Activated naive CD4-positive, alpha-beta T cell treated with anti-CD3 and anti-CD28 coated beads, Interleukin-2, amount 10 ng/mL, durations not matched to agents 7 days and 5 days (primary cell): ENCODE data around the gene FBL.
"Not testable (repeated sequence)": the region's sequence is repeated elsewhere in the genome, so short reads cannot be mapped to it uniquely, and the experiment has no call there.

Experiments used
- CTCF ChIA-PET: fragments of 350-600 bp; sonication (Branson Sonifier 250); formaldehyde crosslinking; loops from one replicate; lab custom pipeline; 2021; ENCODE audit warnings: antibody characterized with exemption; lab: Charles Lee
- DNase-seq: peaks from one replicate; pipeline ENCODE4 v3.0.0-alpha.2; 2020
- H3K27ac Mint-ChIP-seq: one replicate; pipeline ENCODE4 v1.8.0; 2021; ENCODE audit warnings: mild to moderate bottlenecking, moderate library complexity, mixed read lengths
- H3K27me3 Mint-ChIP-seq: one replicate; pipeline ENCODE4 v1.8.0; 2021; ENCODE audit warnings: mild to moderate bottlenecking, mixed read lengths
- H3K36me3 Mint-ChIP-seq: one replicate; pipeline ENCODE4 v1.8.0; 2021; ENCODE audit warnings: mixed read lengths
- H3K4me1 Mint-ChIP-seq: one replicate; pipeline ENCODE4 v1.8.0; 2021; ENCODE audit warnings: mixed read lengths
- H3K4me3 Mint-ChIP-seq: one replicate; pipeline ENCODE4 v1.8.0; 2021; ENCODE audit warnings: mild to moderate bottlenecking, moderate library complexity, mixed read lengths
- H3K9me3 Mint-ChIP-seq: one replicate; pipeline ENCODE4 v1.8.0; 2021; ENCODE audit warnings: mixed read lengths

FBL gene

DNA sequence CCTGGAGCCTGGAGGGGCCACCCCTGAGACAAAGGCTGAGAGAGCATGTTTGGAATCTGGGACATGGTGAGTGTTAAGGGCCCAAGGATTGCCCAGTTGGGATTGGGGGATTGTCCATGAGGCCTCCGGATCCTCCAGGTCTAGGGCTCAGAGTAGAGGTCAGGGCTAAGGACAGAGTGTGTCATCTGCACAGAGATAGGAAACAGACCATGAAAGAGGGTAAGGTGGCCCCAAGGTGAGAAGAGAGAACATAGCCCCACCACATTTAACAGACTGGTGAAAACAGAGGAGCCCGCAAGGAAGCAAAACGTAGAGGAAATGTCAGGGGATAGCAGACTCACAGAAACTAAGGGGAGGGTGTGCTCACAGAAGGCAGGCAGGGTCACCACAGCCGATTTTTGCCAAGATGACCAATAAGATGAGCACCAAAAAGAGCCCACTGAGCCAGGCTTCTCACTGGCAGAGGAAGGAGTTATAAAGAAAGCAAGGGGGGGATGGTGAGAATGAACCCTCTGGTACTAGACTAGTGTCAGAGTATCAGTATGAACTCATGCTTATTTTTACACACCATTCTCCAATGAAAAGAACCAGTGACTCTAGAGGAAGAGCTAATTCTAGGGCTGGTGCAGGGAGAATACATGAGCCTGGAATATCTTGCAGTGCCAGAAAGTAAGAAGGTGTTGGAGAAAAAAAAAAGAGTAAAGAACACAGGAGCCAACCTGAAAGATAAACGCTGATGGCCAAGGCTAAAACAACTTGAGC, 29.7 kb downstream of the FBL start:
- Mint-ChIP-seq H3K27me3 (no peaks in the 10 kb centered on the region), H3K27ac (no peak overlapping the region), H3K9me3 (no peaks in the 10 kb centered on the region), H3K4me3 (no peak overlapping the region), H3K36me3 (peaks cover 2% of the 10 kb centered on the region), H3K4me1 (no peaks in the 10 kb centered on the region)
- no peak for DNase-seq
- CTCF ChIA-PET, result interaction anchor here (1.1 to 1.3 kb wide), 2 partner anchors 24 kb away, joined by 3 read pairs; no protein-coding TSS in a partner anchor

DNA sequence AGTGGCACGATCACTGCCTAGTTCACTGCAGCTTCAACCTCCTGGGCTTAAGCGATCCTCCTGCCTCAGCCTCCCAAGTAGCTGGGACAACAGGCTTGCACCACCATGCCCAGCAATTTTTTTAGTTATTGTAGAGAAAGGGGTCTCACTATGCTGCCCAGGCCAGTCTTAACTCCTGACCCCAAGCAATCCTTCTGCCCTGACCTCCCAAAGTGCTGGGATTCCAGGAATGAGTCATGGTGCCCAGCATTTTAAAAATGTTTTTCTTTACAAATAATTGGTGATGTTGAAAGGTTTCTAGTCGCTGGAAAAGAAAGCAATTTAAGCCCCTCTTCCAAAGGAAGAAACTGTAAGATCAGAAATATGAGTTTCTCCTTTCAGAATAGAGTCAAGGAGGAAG, 31.6 kb downstream of the FBL start:
- Mint-ChIP-seq H3K36me3 (no peaks in the 10 kb centered on the region), H3K4me3 (no peak overlapping the region), H3K27ac (no peak overlapping the region), H3K4me1 (no peaks in the 10 kb centered on the region), H3K27me3 (no peaks in the 10 kb centered on the region), H3K9me3 (no peaks in the 10 kb centered on the region)
- CTCF ChIA-PET, result no interaction called here
- DNase-seq, result no peak

DNA sequence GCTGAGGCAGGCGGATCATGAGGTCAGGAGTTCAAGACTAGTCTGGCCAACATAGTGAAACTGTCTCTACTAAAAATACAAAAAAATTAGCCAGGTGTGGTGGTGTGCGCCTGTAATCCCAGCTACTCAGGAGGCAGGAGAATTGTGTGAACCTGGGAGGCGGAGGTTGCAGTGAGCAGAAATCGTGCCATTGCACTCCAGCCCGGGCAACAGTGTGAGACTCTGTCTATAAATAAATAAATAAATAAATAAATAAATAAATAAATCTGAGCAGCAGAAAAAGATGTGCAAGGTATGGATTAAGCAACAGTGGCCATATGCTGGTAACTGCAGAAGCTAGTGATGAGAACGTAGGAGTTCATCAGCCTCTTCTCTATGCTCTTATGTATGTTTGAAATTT, 32.1 kb downstream of the FBL start:
- H3K27me3 Mint-ChIP-seq, H3K4me3 Mint-ChIP-seq, H3K9me3 Mint-ChIP-seq, H3K4me1 Mint-ChIP-seq, DNase-seq, H3K36me3 Mint-ChIP-seq, H3K27ac Mint-ChIP-seq, CTCF ChIA-PET: not testable (repeated sequence)

DNA sequence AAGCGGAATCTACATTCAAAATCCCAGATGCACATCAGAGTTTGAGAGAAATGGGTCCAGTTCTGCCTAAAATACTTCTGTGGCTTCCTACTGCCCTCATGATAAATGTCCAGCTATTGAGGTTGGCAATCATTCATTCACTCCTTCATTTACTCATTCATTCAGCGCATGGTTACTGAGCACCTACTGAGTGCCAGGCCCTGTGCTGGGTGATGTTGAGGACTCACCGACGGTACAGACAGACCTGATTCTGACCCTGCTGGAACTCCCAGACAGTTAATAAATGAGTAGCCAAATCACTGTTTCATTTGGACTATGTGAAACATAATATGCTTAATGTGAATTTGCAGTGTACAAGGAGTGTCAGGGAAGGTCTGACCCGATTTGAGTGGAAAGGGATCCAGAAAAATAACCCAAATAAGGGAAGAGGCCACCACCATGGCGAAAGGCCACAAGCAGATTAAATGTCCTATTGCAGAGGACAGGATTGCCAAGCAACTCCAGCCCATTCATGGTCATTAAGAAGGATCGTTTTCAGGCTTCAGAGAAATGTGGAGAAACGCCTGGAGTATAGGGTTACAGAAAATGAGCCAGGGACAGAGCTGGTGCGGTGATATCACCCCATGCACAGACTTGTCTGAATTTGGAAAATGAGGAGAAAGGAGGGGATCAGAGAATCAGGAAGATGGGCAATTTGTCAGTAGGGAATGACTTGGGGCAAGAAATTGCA, 32.8 kb downstream of the FBL start:
- Mint-ChIP-seq H3K27me3 (no peaks in the 10 kb centered on the region), H3K4me3 (no peak overlapping the region), H3K9me3 (no peaks in the 10 kb centered on the region), H3K36me3 (no peaks in the 10 kb centered on the region), H3K27ac (no peak overlapping the region), H3K4me1 (no peaks in the 10 kb centered on the region)
- DNase-seq, result no peak
- CTCF ChIA-PET, result no interaction called here

DNA sequence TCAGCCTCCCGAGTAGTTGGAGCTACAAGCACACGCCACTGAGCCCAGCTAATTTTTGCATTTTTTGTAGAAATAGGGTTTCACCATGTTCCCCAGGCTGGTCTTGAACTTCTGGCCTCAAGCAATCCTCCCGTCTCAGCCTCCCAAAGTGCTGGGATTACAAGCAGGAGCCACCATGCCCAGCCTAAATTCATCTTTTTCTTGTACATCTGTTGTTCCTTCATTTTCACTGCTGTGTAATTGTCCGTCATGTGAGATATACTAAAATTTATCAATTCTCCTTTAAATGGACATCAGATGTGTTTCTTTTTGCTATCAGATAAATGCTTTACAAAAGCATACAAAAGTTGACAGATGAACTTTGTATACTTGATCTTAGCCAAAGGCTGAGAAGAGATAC, 35.1 kb downstream of the FBL start:
- CTCF ChIA-PET, result no interaction called here
- no peak overlapping the region for H3K4me3 Mint-ChIP-seq
- DNase-seq, result no peak
- no peaks in the 10 kb centered on the region for H3K9me3 Mint-ChIP-seq
- no peak overlapping the region for H3K27ac Mint-ChIP-seq
- H3K36me3 Mint-ChIP-seq, result no peaks in the 10 kb centered on the region
- H3K27me3 Mint-ChIP-seq, result no peaks in the 10 kb centered on the region
- no peaks in the 10 kb centered on the region for H3K4me1 Mint-ChIP-seq

DNA sequence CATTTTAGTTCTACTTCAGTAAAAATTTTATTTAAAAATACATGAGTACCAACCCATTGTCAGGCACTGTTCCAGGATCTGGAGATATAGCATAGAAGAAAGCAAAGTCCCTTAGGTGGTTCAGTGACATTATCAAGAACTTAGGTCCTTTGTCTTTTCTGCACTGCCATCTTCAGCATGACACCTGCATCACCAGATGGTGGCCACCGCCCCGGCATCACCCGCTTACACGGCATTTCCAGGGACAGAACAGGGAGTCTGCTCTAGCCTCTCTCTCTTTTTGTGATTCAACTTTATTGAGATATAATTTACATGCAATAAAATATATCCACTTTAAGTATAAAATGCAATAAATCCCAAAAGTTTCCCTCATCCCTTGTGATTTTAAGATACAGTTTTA, 35.8 kb downstream of the FBL start:
- H3K4me3 Mint-ChIP-seq, result no peak overlapping the region
- H3K27ac Mint-ChIP-seq, result no peak overlapping the region
- no peak for DNase-seq
- CTCF ChIA-PET, result interaction anchor here (0.5 to 0.6 kb wide), 2 partner anchors 30 to 380 kb away, joined by 3 to 4 read pairs; no protein-coding TSS in a partner anchor
- H3K27me3 Mint-ChIP-seq, result peaks cover under 1% of the 10 kb centered on the region
- no peaks in the 10 kb centered on the region for H3K4me1 Mint-ChIP-seq
- no peaks in the 10 kb centered on the region for H3K9me3 Mint-ChIP-seq
- H3K36me3 Mint-ChIP-seq, result no peaks in the 10 kb centered on the region

DNA sequence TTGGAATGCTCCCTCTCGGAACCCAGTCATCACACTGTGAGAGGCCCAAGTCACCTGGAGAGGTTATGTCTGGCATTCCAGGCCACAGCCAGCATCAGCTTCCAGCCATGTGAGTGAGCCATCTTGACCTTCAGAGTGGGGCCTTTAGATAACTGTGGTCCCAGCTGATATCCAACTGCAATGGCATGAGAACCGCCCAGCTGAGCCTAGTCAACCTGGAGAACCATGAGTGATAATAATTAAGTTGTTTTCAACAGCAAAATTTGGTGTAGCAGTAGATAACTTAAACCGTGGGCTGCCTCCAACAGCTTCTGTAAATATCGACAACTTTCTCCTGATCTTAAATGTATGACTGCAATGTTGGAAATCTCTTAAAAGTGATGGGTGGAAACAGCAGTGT, 36.8 kb downstream of the FBL start:
- CTCF ChIA-PET, result interaction anchor here (1.7 kb wide), 1 partner anchor 34 kb away, joined by 5 read pairs; no protein-coding TSS in a partner anchor
- no peaks in the 10 kb centered on the region for H3K36me3 Mint-ChIP-seq
- DNase-seq, result no peak
- no peak overlapping the region for H3K27ac Mint-ChIP-seq
- H3K9me3 Mint-ChIP-seq, result no peaks in the 10 kb centered on the region
- no peaks in the 10 kb centered on the region for H3K4me1 Mint-ChIP-seq
- H3K27me3 Mint-ChIP-seq, result peaks cover 6% of the 10 kb centered on the region
- no peak overlapping the region for H3K4me3 Mint-ChIP-seq

DNA sequence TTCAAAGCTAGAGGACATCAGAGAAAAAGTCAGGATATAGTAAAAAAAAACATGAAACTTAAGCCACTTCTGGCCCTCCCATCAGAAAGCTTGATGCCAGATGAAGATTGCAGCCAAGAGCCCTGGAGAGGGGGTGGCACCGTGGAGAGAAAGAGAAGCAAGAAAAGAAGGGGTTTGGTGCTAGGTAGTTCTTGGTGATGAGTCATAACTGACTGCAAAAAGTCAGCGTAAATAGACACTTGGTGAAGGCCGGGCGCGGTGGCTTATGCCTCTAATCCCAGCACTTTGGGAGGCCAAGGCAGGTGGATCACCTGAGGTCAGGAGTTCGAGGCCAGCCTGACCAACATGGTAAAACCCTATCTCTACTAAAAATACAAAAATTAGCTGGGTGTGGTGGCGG, 37.5 kb downstream of the FBL start:
- not testable (repeated sequence) for H3K9me3 Mint-ChIP-seq, DNase-seq, H3K27me3 Mint-ChIP-seq, H3K27ac Mint-ChIP-seq, H3K4me3 Mint-ChIP-seq, H3K36me3 Mint-ChIP-seq, H3K4me1 Mint-ChIP-seq
- CTCF ChIA-PET, result interaction anchor here (1.0 to 1.7 kb wide), 2 partner anchors 25 to 34 kb away, joined by 3 to 5 read pairs; partner anchors contain the start of gene DYRK1B

DNA sequence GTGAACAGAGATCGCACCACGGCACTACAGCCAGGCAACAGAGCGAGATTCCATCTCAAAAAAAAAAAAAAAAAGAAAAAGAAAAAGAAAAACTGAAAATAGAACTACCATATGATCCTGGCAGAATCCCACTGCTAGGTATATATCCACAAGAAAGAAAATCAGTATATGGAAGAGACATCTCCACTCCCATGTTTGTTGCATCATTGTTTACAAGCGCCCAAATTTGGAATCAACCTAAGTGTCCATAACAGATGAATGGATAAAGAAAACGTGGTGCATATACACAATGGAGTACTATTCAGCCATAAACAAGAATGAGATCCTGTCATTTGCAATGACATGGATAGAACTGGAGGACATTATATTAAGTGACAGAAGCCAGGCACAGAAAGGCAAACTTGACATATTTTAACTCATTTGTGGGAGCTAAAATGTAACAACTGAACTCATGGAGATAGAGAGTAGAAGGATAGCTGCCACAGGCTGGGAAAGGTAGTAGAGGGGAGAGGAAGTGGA, 38.3 kb downstream of the FBL start:
- Mint-ChIP-seq H3K4me1 (no peaks in the 10 kb centered on the region), H3K9me3 (no peaks in the 10 kb centered on the region), H3K36me3 (no peaks in the 10 kb centered on the region), H3K27ac (no peak overlapping the region), H3K4me3 (no peak overlapping the region), H3K27me3 (peaks cover 13% of the 10 kb centered on the region)
- DNase-seq, result no peak
- CTCF ChIA-PET, result interaction anchor here (1.0 to 1.2 kb wide), 2 partner anchors 15 to 26 kb away, joined by 3 to 4 read pairs; partner anchors contain the start of gene DYRK1B

DNA sequence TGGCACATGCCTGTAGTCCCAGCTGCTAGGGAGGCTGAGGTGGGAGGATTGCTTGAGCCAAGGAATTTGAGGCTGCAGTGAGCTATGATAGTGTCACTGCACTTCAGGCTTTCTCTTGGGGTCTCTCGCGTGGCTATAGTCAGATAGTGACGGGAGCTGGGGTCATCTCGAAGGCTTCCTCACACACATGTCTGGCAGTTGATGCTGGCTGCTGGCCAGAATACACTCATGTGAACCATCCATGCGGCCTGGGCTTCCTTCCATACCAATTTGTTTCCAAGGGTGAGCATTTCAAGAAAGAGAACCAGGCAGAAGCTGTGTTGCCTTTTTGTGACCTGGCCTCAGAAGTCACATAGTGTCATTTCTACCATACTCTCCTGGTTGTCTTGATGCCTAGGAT, 41.1 kb downstream of the FBL start:
- CTCF ChIA-PET, result no interaction called here
- no peak for DNase-seq
- peaks cover 20% of the 10 kb centered on the region for H3K27me3 Mint-ChIP-seq
- H3K27ac Mint-ChIP-seq, result no peak overlapping the region
- H3K36me3 Mint-ChIP-seq, result no peaks in the 10 kb centered on the region
- H3K4me1 Mint-ChIP-seq, result no peaks in the 10 kb centered on the region
- no peak overlapping the region for H3K4me3 Mint-ChIP-seq
- no peaks in the 10 kb centered on the region for H3K9me3 Mint-ChIP-seq

DNA sequence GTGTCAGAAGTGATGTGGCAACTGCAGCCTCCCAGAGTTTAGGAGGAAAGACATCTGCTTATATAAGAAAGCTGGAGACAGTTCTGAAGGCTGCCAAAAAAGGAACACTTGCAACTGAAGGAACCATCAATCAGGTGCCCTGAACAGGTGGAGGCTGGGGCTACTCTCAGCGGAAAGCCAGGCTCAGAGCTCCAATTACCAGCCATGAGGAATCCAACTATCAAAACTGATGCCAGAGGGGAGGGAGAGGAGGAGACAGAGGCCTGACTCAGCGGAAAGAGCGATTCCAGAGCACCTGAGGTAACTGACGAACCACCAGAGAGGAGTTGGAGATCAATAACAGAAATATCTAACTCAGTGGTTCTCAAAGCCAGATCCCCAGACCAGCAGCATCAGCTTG, 43.2 kb downstream of the FBL start:
- CTCF ChIA-PET, result interaction anchor here (1.0 to 3.4 kb wide), 2 partner anchors 11 to 40 kb away, joined by 3 to 13 read pairs; no protein-coding TSS in a partner anchor
- H3K27ac Mint-ChIP-seq, result no peak overlapping the region
- peaks cover 20% of the 10 kb centered on the region for H3K27me3 Mint-ChIP-seq
- no peaks in the 10 kb centered on the region for H3K4me1 Mint-ChIP-seq
- no peak overlapping the region for H3K4me3 Mint-ChIP-seq
- H3K36me3 Mint-ChIP-seq, result no peaks in the 10 kb centered on the region
- no peak for DNase-seq
- H3K9me3 Mint-ChIP-seq, result no peaks in the 10 kb centered on the region

DNA sequence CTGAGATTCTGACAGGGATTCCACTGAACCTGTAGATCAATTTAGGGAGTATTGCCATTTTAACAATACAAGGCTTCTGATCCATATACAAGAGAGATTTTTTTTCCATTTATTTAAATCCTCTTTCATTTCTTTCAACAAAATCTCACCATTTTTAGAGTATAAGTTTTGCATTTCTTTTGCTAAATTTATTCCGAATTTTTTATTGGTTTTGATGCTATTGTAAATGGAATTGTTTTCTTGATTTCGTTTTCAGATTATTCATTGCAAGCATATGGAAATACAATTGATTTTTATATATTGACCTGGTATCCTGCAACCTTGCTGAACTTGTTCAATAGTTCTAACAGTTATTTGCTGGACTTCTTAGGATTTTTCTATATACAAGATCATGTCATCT, 49.1 kb downstream of the FBL start:
- Mint-ChIP-seq H3K4me1 (peaks cover 7% of the 10 kb centered on the region), H3K27ac (no peak overlapping the region), H3K4me3 (no peak overlapping the region), H3K9me3 (no peaks in the 10 kb centered on the region), H3K27me3 (peaks cover 18% of the 10 kb centered on the region), H3K36me3 (no peaks in the 10 kb centered on the region)
- CTCF ChIA-PET, result no interaction called here
- no peak for DNase-seq

DNA sequence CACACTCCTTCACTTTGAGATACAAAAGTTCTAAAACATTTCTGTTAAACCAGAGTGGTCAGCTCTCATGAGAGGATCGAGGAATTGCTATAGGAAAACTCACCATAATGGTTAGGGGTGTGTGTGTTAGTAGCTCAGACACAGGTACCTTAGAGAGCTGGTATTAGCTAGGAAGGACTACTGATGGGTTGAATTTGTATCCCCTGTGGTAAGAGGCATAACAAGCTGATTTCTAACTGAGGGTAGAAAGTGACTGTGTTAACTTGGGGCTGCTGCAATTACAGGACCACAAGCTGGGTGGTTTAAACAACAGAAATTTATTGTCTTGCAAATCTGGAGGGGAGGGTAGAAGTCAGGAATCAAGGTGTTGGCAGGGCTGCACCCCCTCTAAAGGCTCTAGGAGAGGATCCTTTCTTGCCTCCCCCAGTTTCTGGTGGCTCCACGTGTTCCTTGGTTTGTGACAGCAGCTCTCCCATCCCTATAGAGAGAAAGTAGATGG, 50.1 kb downstream of the FBL start:
- Mint-ChIP-seq H3K4me3 (no peak overlapping the region), H3K36me3 (no peaks in the 10 kb centered on the region), H3K27ac (no peak overlapping the region), H3K4me1 (peaks cover 7% of the 10 kb centered on the region), H3K27me3 (peaks cover 18% of the 10 kb centered on the region), H3K9me3 (no peaks in the 10 kb centered on the region)
- no peak for DNase-seq
- CTCF ChIA-PET, result interaction anchor here (0.6 to 3.0 kb wide), 2 partner anchors 47 to 55 kb away, joined by 3 to 20 read pairs; no protein-coding TSS in a partner anchor

DNA sequence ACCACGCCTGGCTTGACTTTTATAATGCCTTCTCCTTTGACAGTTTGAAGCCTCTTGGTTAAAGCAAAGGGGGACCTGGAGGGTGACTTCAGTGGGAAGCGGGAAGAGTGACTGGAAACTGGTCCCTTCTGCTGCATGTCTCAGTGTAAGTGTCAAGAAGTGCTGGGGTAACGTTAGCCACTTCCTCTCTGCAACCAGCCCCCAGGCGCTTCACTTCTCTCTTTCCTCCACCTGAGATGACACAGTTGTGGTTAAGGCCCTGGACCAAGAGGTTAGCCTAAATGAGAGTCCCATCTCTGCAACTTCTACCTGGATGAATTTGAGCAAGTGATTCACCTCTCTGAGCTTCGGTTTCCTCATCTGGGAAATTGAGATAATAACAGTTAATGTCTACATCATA, 51.2 kb downstream of the FBL start:
- CTCF ChIA-PET, result interaction anchor here (0.7 to 3.0 kb wide), 3 partner anchors 48 to 671 kb away, joined by 3 to 20 read pairs (median 3); no protein-coding TSS in a partner anchor
- no peak for DNase-seq
- Mint-ChIP-seq H3K27ac (no peak overlapping the region), H3K4me3 (no peak overlapping the region), H3K27me3 (peaks cover 15% of the 10 kb centered on the region), H3K4me1 (peaks cover 7% of the 10 kb centered on the region), H3K9me3 (no peaks in the 10 kb centered on the region), H3K36me3 (no peaks in the 10 kb centered on the region)
